Activated CD8-positive, alpha-beta memory T cell treated with anti-CD3 and anti-CD28 coated beads for 24 hours (primary cell): Measurements from ENCODE around the gene PCBP3.

ENCODE experiments used
- DNase-seq: peaks from one replicate; pipeline ENCODE4 v3.0.0-alpha.2; 2020

PCBP3 gene

DNA sequence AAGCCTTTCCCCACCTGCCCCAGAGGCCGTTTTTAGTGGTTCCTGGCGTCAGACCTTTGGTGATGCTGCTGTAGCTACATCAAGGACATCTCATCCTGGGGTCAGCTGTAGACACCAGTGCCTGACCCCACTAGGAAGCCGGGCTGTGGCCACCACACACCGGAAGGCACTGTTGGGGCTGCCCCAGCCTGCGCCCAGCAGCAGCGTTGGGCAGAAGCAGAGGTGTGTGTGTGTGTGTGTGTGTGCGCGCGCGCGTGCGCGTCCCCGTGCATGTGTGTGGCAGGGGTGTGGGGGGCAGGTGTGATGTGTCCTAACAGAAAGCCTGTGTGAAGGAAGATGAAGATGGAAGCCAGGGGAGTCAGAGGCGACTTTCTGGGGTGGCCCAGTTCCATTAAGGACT lies 276.1 kb downstream of the PCBP3 start:
- DNase-seq: no peak

DNA sequence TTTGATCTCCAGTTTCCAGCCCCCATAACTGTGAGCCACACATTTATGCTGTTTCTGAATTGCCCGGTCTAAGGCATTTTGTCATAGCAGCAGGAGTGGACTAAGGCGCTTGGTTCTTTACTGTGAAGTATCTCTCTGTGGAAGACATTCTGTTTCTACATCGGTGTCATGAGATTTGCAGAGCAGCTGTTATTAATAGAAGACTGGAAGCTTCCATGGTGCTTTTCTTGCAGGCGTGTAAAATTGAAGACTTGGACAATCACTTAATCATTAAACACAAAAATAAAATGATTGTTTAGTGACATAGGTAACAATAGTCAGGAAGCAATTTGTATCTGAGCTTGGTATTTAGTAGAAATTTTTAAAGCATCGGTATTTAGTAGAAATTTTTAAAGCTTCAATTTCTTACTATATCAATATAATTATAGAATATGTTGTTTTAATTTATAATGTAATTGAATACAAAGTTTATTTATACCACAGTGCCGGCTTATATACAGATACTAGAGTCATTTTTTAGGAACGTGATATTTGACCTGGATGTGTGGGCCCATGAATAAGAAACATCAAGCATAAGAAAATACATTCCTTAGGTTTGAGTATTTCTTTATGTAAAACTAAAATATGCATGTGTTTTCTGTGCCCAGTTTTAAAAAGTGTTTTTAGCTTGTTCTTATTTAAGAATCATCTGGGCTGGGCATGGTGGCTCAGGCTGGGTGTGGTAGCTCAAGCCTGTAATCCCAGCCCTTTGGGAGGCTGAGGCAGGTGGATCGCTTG lies 277.5 kb downstream of the PCBP3 start:
- DNase-seq: no peak

DNA sequence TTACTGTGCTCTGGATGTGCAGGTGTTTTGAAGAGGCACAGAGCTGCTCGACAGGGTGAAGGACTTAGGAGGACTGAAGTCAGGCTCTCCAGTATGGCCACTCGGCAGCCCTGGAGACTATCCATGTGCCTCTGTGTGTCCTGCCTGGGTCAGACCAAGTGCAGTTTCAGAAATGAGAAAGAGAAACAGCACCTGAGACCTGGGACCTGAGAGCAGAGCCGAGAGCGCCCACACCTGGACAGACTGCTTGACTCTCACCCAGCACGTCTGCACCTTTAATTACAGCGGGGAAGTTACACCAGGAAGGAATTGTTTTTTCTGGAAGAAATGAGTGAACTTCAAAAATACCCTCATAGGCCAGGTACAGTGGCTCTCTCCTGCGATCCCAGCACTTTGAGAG lies 278.4 kb downstream of the PCBP3 start:
- no peak for DNase-seq

DNA sequence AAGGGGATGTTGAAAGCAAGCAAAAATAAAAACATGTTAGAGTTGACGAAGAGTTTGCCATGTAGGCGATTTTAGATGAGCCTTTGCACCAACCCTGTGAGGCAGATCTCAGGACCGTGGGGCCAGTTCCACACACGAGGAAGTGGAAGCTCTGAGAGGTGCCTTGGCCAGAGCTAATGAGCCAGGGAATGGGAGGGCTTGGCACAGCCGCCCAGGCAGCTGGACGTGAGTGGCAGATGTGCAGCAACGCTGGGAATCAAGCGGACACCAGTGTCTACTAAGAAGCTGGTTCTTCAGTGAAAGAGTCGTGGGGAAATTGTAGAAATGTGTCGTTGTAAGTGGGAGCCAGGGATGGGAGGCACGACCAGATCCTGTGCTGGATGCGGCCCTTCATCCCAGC lies 279.1 kb downstream of the PCBP3 start:
- DNase-seq: no peak

DNA sequence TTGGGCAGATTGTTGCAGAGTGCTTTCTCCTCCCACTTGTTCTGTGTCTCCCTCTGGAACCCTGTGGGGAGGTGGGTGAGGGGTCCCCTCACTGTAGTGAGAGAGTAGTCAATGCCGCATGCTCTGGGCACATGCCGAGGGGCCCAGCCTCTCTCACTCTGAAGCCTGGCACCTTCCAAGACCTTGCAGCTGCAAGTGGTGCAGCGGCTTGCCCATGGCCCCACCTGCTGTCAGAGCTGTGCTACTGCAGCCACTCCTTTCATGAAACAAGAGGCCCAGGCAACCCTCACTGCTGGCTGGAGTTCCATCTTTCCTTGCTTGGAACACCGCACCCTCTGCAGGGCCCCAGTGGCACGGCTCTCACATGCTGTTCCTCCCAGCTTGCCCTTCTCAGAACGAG lies 279.6 kb downstream of the PCBP3 start:
- peak; percentile 89 for DNase-seq

DNA sequence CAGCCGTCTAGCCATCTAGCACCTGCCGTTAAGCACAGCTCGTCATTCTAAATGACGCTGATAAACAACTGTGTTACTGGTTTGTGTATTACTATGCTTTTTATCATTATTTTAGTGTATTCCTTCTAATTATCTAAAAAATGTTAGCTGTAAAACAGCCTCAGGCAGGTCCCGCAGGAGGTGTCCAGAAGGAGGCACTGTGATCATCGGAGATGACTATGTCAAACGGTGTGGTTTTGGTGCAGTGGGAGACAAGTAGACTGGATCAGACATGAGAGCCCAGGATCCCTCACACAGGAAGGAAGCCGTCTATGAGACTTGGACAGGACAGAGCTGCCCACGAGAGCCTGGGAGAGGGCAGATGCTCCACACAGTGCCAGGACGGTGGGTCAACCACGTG lies 282.8 kb downstream of the PCBP3 start:
- DNase-seq: no peak

DNA sequence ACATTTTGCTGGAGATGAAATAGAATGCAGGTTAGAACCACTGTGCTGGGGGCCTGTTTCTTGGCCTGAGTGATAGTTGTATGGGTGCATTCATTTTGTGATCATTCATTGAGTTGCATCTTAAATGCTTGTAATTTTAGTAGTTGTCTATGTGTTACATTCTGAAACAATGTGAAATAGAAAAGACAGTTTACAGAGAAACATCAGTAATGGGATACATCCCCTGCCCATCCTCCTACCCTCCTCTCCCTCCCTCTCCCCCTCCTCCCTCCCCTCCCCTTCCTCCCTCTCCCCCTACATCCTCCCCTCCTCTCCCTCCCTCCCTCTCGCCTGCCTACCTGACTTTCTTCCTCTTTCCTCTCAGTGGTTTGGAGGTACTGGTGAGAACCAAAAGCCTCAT lies 283.5 kb downstream of the PCBP3 start:
- no peak for DNase-seq

DNA sequence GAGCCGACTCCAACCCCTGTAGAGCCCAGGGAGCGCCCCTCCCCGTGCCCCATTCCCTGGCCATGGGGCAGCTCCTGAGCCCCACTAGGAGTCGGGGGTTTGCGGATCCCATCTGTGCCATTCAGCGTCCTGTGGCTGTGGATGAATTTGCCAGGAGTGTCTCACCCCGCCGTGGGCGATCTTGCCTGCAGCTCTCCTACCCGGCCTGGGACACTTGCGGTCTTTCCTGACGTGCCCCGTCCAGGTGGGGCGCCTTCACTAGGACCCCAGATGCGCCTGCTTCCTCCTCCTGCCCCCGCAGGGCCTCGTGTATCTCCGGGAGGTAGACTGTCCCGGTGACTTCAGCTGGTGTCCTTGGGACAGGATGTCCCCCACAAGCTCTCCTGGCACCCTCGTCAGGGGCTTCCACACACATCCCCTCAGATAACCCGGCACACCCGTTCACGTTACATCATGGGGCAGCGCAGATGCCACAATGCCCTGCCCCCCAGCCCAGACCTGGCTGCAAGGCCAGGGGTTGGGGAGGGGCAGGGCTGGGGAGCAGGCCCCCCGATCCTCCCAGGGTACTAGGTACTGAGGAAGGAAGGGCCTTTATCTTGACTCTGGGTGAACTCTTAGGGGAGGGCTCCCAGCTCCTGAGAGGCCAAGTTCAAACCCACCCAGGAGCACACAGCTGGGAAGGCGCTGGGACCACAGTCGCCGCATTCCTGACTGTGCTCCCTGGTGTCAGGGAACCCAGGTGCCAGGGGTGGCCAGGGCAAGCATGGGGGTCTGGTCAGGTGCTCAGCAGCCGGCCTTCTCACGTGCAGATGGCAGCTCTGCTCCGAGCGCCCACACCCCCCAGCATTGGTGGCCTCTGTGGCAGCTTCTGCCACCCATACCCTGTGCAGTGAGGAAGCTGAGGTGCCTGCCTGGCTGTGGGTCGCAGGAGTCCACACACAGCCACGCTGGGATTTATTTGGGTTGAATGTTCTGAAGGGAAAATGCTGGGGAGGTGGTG lies 284.6 kb downstream of the PCBP3 start:
- DNase-seq: no peak

DNA sequence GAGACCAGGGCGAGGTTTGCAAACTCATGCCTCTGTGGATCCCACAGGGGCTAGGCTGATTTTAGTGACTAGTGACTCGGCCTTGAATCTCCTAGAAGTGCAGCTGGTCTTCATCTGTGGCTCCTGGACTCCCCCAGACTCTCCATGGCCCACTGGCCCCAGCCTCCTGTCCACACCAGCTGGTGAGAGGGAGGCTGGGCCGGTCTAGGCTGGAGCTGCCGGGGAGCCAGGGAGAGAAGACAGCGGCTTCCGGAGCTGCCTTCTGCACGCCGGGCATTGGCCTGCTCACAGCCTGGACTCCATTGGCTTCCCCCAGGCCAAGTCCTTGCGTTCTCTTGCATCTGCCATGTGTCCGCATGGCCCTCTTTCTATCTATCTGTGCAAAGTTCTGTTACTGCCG lies 285.9 kb downstream of the PCBP3 start:
- no peak for DNase-seq

DNA sequence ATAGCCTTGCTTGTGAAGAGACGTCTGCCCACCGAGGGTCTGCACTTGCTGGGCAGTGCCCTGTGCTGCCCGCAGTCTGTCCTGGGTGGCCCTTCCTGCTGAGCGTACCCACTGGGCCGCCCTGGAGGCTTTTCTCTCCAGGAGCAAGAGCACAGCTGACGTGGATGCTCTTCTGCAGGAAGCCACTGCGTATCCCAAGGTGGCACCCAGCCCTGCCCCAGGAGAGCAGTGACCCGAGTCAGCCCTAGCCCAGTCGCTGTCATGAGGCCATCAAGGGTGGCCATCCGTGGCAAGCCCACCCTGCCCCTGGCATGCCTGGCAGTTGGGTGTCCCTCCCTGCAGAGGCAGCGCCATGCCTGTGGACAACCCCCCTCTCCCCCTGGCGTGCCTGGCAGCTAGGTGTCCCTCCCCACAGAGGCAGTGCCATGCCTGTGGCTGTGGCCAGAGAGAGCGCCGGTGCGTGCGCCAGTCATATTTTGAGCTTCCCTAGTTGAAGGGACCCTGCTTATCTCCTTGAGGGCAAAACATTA lies 286.8 kb downstream of the PCBP3 start:
- DNase-seq: no peak

DNA sequence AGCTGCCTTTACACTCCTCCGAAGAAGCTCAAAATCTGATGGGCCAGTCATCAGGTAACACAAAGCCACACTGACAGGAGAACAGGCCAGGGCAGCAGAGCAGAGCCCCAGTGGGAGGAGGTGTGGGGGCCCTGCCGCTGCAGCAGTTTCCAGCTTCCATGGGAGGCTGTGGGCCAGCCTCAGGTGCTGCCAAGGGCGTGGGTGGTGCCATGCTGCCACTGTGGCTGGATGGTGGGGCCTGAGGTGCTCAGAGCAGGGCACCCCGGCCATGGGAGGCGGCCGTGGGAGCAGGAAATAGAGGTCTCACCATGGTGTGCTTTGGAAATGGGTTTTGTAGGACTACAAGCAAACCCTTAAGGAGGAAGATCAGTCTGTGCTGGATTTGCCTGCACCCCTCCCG lies 287.3 kb downstream of the PCBP3 start:
- DNase-seq: no peak

DNA sequence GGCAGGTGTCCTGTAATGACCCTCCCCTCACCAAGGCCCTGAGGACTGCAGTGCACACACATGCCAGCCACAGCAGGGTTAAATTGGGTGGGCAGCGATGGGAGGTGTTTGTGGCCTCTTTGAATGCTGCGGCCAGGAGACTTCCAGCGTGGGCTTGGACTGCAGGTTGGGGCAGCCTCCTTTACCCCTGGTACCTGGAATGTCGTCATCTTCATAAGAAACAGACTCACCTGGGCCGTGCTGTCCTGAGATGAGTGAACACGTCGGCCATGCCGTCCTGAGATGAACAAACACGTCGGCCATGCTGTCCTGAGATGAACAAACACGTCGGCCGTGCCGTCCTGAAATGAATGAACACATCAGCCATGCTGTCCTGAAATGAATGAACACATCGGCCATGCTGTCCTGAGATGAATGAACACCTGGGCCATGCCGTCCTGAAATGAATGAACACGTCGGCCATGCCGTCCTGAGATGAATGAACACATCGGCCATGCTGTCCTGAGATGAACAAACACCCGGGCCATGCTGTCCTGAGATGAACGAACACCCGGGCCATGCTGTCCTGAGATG lies 288.0 kb downstream of the PCBP3 start:
- no peak for DNase-seq

DNA sequence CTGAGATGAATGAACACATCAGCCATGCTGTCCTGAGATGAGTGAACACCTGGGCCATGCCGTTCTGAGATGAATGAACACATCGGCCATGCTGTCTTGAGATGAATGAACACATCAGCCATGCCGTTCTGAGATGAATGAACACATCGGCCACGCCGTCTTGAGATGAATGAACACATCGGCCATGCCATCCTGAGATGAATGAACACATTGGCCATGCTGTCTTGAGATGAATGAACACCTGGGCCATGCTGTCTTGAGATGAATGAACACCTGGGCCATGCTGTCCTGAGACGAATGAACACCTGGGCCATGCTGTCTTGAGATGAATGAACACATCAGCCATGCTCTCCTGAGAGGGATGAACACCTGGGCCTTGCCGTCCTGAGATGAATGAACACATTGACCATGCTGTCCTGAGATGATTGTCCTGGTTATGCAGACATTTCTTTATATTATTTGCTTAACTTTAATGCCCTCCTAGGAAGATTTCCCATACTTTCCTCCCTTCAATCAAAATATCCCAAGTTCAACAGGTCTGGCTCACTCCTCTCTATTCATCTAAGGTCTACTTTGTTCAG lies 289.5 kb downstream of the PCBP3 start:
- no peak for DNase-seq

DNA sequence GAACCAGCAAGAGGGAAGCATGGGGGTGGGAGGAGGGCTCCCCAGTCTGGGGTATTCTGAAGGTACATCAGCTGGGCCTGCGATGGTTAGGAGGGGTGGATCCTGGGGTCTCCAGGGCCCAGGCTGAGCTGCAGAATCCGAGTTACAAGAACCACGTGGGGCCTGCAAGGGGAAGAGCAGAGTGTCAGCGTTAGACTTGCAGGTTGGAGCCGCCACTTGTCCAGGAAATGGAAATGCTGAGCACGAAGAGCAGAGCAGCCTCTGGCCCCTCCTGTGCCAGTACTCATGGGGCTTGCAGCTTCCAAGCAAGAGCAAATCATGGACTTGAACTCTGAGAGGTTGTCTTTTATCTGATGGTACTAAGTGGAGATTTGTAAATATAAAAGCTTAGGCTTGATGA lies 290.6 kb downstream of the PCBP3 start:
- no peak for DNase-seq

DNA sequence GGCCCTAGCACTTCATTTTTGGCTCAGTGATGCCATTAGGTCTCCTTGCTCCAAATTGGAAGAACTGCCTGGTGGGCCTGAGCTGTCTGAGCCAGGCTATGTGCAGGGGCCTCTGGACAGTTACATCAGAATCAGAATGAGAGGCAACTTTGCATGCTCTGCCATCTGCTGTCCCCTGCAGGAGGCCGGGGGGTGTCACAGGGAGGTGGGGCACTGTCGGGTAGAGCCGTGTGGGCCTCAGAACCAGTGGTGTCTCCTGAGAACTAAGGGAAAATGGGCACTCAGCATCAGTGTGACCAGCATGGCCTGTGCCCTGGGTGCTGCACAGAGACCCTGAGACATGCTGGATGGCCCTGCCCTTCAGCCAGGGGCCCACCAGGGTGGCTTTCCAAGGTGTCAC lies 291.0 kb downstream of the PCBP3 start:
- no peak for DNase-seq

DNA sequence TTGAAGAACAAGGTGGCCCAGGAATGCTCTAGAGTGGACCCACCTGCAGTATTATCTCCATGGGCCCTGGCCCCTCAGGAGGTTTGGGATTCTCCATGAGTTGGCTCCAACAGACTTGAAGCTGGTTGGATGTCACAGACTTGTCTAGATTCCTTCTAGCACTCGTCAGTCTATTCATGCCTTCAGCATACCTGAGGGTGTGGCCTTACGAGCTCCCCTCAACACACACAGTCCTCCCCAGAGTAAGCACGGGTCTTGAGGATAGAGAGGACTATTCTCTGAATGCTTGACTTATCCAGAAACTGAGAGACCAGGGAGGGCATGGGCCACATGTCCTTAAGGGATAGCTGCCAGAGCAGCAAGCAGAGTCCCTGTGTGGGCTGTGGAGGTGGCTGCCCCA lies 292.1 kb downstream of the PCBP3 start:
- no peak for DNase-seq

DNA sequence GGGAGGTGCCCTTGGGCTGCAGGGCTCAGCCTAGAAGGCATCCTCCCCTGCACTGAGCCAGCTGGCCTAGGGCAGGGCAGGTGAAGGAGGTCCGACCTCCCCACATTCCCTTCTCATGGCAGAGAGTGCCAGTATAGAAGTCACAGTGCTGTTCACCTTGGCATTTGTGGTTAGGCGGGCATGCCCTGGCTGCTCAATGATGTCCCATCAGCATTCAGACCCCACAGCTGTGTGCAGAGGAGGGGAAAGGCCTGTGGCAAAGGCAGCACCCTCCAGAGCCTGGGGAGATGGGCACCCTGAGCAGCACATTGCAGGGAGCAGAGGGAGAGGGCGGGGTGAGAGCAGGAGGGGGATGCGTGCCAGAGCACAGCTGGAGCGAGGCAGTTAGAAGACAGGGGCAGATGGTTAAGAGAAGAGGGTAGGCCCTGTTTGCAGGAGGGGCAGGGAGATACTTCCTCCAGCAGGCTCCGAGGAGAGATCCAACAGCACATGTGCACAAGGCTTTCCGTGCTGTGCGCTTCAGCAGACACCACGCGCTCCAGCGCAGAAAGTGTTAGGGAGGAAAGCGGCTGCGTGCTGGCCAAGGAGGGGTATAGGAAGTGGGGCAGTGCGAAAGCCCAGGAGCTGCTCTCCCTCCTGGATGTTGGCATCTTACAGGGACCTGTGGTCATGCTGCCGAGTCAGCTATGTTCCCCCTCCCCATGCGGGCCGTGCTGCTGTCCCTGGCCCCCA lies 294.4 kb downstream of the PCBP3 start:
- no peak for DNase-seq

DNA sequence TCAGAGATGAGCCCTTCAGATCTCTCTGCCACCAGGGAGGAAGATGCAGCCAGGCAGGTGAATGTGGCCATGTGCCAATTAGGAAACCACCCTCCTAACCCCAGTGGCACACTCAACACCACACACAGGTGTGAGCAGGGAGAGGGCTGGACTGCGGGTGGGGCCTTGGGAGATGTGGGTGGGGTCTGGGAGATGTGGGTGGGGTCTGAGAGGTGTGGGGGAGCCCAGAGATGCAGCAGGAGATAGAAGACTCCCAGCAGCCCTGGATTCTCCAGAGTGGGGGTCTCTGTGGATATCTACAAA lies 294.9 kb downstream of the PCBP3 start:
- DNase-seq: no peak

DNA sequence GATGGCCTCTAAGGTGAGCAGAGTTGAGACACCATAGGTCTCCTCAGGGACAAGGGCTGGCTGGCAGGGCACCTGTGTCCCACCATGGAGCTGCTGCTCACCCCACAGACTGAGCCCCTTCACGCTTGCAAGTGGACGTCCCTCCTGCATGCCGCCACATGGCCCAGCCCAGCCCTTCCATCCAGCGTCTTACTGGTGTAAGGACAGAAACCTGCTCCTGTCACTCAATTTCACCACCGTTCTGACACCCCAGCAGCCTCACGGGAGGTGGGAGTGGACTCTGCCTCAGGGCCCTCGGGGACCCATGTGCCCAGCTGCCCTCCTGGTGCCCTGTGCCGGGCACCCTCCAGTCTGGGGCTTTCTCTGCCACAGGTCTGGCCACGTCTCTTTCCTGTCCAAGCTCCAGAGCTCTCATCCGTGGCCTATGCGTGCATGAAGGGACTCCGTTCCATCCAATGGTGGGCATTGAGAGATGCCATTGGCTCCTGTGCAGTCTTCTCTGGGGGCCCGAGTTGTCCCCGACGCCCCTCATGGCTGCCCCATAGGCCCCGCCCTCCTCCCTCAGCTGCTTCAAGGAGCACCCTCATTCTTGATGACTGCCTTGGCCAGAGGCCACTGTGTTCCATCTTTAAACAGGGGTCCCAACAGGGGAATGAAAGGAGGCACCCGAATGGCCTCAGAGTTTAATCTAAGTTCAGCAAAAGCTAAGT lies 295.4 kb downstream of the PCBP3 start:
- DNase-seq: no peak

DNA sequence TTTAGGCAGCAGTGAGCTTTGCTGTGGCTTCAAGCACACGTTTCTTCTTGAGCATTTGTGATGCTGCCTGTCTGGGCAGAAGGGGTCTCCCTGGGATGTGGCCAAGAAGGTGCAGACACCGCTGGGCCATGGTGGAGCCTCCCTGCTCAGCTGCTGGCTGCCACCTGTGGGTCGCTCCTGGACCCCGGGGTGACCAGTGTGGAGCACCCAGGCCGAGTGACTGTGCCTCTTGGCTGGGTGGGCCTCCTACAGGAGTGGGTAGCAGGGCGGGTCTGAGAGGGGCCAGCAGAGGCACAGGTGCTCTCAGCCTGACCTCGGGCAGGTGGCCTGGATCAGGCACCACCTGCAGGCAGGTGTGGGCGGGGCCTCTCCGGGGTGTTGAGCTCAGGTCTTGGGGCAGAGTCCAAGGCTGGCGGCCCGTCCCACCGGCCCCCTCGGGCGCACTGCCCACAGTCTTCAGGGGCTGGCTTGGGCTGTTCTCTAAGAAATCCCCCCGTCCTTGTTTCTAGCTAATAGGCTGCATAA lies 296.1 kb downstream of the PCBP3 start:
- no peak for DNase-seq

DNA sequence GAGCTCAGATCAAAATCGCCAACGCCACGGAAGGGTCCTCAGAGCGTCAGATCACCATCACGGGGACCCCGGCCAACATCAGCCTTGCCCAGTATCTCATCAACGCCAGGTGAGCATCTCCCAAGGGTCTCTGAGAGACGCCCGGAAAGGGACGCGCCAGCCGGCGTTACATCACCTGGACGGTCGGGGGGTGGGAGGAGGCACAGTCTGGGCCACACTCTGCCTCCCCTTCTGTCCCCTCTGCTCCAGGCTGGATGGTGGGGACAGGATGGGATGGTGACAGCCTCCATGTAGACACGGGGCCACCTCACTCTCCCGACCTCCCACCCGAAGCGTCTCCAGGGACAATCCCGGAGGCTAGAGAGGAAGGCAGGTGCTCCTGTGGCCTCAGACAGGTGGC lies 296.6 kb downstream of the PCBP3 start:
- no peak for DNase-seq
